ENCODE data around the gene NPLOC4. TPM values are rescaled to one million over a fixed set of nuclear protein-coding genes. Genes with fewer than 3 reads are reported as not detected.

Gene NPLOC4
- total and polyA plus RNA-seq, 2 of the 13 experiments (the other 11 are each of a cell fraction or from before 2014, with no cell fraction given) = 57.0 to 97.0 TPM

Small RNAs within 50 kb of the gene (small RNA-seq; reads per million reads assigned to genes)
- 0 reads per million in 3 experiments for gene RF00019 (ENCODE audit: insufficient read depth in 2 of 3, insufficient read length in 3 of 3, low read depth in 2 of 3, low replicate concordance in 1 of 3)

Other genes starting within 250 kb of the NPLOC4 start
- 0.94 and 1.7 TPM in 2 replicates for gene BAHCC1, start 241.7 kb downstream of the NPLOC4 start, total RNA-seq (2016; rRNA removed; fragmentation: Illumina TruSeq; extraction: Trizol)
- 1.4 TPM in 2 replicates for gene BAHCC1, start 241.7 kb downstream of the NPLOC4 start, polyA plus RNA-seq (2011; rRNA removed)
- gene ACTG1, start 124.3 kb downstream of the NPLOC4 start, total RNA-seq (2016; rRNA removed; fragmentation: Illumina TruSeq; extraction: Trizol) = 973 and 1,028 TPM in 2 replicates
- gene ACTG1, start 124.3 kb downstream of the NPLOC4 start, polyA plus RNA-seq (2011; rRNA removed) = 1,138 and 1,217 TPM in 2 replicates
- gene FSCN2, start 108.7 kb downstream of the NPLOC4 start, total RNA-seq (2016; rRNA removed; fragmentation: Illumina TruSeq; extraction: Trizol) = not detected in 2 replicates
- 0.09 and 0.31 TPM in 2 replicates for gene FSCN2, start 108.7 kb downstream of the NPLOC4 start, polyA plus RNA-seq (2011; rRNA removed)
- gene FAAP100, start 84.8 kb downstream of the NPLOC4 start, total RNA-seq (2016; rRNA removed; fragmentation: Illumina TruSeq; extraction: Trizol) = 13.9 and 20.8 TPM in 2 replicates
- gene FAAP100, start 84.8 kb downstream of the NPLOC4 start, polyA plus RNA-seq (2011; rRNA removed) = 7.6 and 11.1 TPM in 2 replicates
- 0.27 and 0.75 TPM in 2 replicates for gene TSPAN10, start 84 bp upstream of the NPLOC4 start, total RNA-seq (2016; rRNA removed; fragmentation: Illumina TruSeq; extraction: Trizol)
- 0.54 and 0.67 TPM in 2 replicates for gene TSPAN10, start 84 bp upstream of the NPLOC4 start, polyA plus RNA-seq (2011; rRNA removed)
- gene PDE6G, start 19.4 kb upstream of the NPLOC4 start, total RNA-seq (2016; rRNA removed; fragmentation: Illumina TruSeq; extraction: Trizol) = 1.0 and 1.4 TPM in 2 replicates
- 4.9 and 6.7 TPM in 2 replicates for gene PDE6G, start 19.4 kb upstream of the NPLOC4 start, polyA plus RNA-seq (2011; rRNA removed)
- gene OXLD1, start 29.5 kb upstream of the NPLOC4 start, total RNA-seq (2016; rRNA removed; fragmentation: Illumina TruSeq; extraction: Trizol) = 34.9 and 37.5 TPM in 2 replicates
- 27.1 and 40.3 TPM in 2 replicates for gene OXLD1, start 29.5 kb upstream of the NPLOC4 start, polyA plus RNA-seq (2011; rRNA removed)
- 34.4 and 39.1 TPM in 2 replicates for gene CCDC137, start 29.6 kb upstream of the NPLOC4 start, total RNA-seq (2016; rRNA removed; fragmentation: Illumina TruSeq; extraction: Trizol)
- gene CCDC137, start 29.6 kb upstream of the NPLOC4 start, polyA plus RNA-seq (2011; rRNA removed) = 14.6 and 14.7 TPM in 2 replicates
- 18.8 and 20.8 TPM in 2 replicates for gene ARL16, start 46.7 kb upstream of the NPLOC4 start, total RNA-seq (2016; rRNA removed; fragmentation: Illumina TruSeq; extraction: Trizol)
- 30.8 and 32.1 TPM in 2 replicates for gene ARL16, start 46.7 kb upstream of the NPLOC4 start, polyA plus RNA-seq (2011; rRNA removed)
- 54.1 and 73.3 TPM in 2 replicates for gene HGS, start 46.9 kb upstream of the NPLOC4 start, total RNA-seq (2016; rRNA removed; fragmentation: Illumina TruSeq; extraction: Trizol)
- gene HGS, start 46.9 kb upstream of the NPLOC4 start, polyA plus RNA-seq (2011; rRNA removed) = 78.1 and 85.3 TPM in 2 replicates
- 39.1 and 72.5 TPM in 2 replicates for gene MRPL12, start 66.3 kb upstream of the NPLOC4 start, total RNA-seq (2016; rRNA removed; fragmentation: Illumina TruSeq; extraction: Trizol)
- gene MRPL12, start 66.3 kb upstream of the NPLOC4 start, polyA plus RNA-seq (2011; rRNA removed) = 94.1 and 112 TPM in 2 replicates
- gene SLC25A10, start 75.2 kb upstream of the NPLOC4 start, total RNA-seq (2016; rRNA removed; fragmentation: Illumina TruSeq; extraction: Trizol) = 111 and 140 TPM in 2 replicates
- 46.5 and 59.7 TPM in 2 replicates for gene SLC25A10, start 75.2 kb upstream of the NPLOC4 start, polyA plus RNA-seq (2011; rRNA removed)
- gene GCGR, start 167.0 kb upstream of the NPLOC4 start, total RNA-seq (2016; rRNA removed; fragmentation: Illumina TruSeq; extraction: Trizol) = 0.13 TPM in 1 of 2 replicates, not detected in the other
- 0.04 and 0.27 TPM in 2 replicates for gene GCGR, start 167.0 kb upstream of the NPLOC4 start, polyA plus RNA-seq (2011; rRNA removed)
- gene MCRIP1, start 196.2 kb upstream of the NPLOC4 start, total RNA-seq (2016; rRNA removed; fragmentation: Illumina TruSeq; extraction: Trizol) = 76.1 and 84.9 TPM in 2 replicates
- gene MCRIP1, start 196.2 kb upstream of the NPLOC4 start, polyA plus RNA-seq (2011; rRNA removed) = 79.7 and 113 TPM in 2 replicates
- 0.69 and 1.00 TPM in 2 replicates for gene PPP1R27, start 197.9 kb upstream of the NPLOC4 start, total RNA-seq (2016; rRNA removed; fragmentation: Illumina TruSeq; extraction: Trizol)
- 0.17 and 0.33 TPM in 2 replicates for gene PPP1R27, start 197.9 kb upstream of the NPLOC4 start, polyA plus RNA-seq (2011; rRNA removed)
- 337 and 782 TPM in 2 replicates for gene P4HB, start 223.4 kb upstream of the NPLOC4 start, total RNA-seq (2016; rRNA removed; fragmentation: Illumina TruSeq; extraction: Trizol)
- gene P4HB, start 223.4 kb upstream of the NPLOC4 start, polyA plus RNA-seq (2011; rRNA removed) = 181 and 185 TPM in 2 replicates
- gene ARHGDIA, start 234.2 kb upstream of the NPLOC4 start, total RNA-seq (2016; rRNA removed; fragmentation: Illumina TruSeq; extraction: Trizol) = 64.0 and 120 TPM in 2 replicates
- 40.0 and 52.1 TPM in 2 replicates for gene ARHGDIA, start 234.2 kb upstream of the NPLOC4 start, polyA plus RNA-seq (2011; rRNA removed)

Data from HepG2 (cell line).